HCT116 (cell line): ENCODE measurements around the gene RBBP8NL.

Experiments
- SP1 ChIP-seq: IDR thresholded peaks from 2 replicates; pipeline ENCODE4 v1.6.1; 2012; ENCODE audit warnings: low read depth
- SRF ChIP-seq: IDR thresholded peaks from 2 replicates; pipeline ENCODE4 v1.6.1; 2012; ENCODE audit warnings: low read depth
- YY1 ChIP-seq: IDR thresholded peaks from 2 replicates; pipeline ENCODE4 v1.6.1; 2011; ENCODE audit warnings: low read length, low read depth, moderate library complexity, mild to moderate bottlenecking; ENCODE audit not compliant: insufficient replicate concordance; ENCODE audit errors: extremely low read depth
- TF ChIP-seq, protein P1 (sequence below), 3 experiments: fragments of 200-600 bp in 1 of 3; sonication (generic) in 1 of 3; IDR thresholded peaks in 2 of 3; conservative IDR thresholded peaks in 1 of 3; 2 replicates each; pipeline ENCODE4 v1.5.1; 2012 to 2017; ENCODE audit warnings: low read depth in 2 of 3, low read length in 2 of 3, antibody characterized with exemption in 1 of 3, borderline replicate concordance in 1 of 3, control low read depth in 1 of 3, mild to moderate bottlenecking in 1 of 3, mixed read lengths in 1 of 3, mixed run types in 1 of 3, moderate library complexity in 1 of 3; ENCODE audit not compliant: insufficient read depth in 1 of 3

DNA sequence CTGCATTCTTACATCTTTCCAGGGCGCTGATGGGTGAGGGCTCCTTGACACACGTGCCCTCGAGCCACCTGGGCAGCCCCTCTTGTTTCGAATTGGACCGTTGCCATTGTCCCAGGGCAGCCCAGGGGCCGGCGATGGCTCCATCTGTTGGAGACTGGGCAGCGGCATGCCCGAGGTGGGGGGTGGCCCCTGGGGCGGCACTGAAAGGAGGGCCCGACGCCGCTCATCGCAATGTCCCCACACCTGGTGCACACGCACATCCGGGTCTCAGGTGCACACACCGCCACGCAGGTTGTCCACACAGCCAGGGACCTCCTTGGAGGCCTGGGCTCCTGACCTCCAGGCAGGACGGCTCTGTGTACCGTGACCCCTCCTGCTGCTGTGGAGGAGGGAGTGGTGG is 30.5 kb upstream of the RBBP8NL start:
- TF ChIP-seq, protein P1, sequence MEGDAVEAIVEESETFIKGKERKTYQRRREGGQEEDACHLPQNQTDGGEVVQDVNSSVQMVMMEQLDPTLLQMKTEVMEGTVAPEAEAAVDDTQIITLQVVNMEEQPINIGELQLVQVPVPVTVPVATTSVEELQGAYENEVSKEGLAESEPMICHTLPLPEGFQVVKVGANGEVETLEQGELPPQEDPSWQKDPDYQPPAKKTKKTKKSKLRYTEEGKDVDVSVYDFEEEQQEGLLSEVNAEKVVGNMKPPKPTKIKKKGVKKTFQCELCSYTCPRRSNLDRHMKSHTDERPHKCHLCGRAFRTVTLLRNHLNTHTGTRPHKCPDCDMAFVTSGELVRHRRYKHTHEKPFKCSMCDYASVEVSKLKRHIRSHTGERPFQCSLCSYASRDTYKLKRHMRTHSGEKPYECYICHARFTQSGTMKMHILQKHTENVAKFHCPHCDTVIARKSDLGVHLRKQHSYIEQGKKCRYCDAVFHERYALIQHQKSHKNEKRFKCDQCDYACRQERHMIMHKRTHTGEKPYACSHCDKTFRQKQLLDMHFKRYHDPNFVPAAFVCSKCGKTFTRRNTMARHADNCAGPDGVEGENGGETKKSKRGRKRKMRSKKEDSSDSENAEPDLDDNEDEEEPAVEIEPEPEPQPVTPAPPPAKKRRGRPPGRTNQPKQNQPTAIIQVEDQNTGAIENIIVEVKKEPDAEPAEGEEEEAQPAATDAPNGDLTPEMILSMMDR (IDR thresholded peaks at IDR 0.05 in 2 of 3, conservative IDR thresholded peaks at IDR 0.05 in 1 of 3; ENCODE audit: borderline replicate concordance in 1 of 3, insufficient read depth in 1 of 3, low read depth in 2 of 3, low read length in 2 of 3): no peak
- no peak for TF ChIP-seq SRF
- no peak for TF ChIP-seq SP1
- TF ChIP-seq YY1: no peak
